ENCODE results near the gene AKAP17A.
A peak's percentile ranks its signal among the peaks of the same experiment; 100 is the strongest.

The AKAP17A gene

DNA sequence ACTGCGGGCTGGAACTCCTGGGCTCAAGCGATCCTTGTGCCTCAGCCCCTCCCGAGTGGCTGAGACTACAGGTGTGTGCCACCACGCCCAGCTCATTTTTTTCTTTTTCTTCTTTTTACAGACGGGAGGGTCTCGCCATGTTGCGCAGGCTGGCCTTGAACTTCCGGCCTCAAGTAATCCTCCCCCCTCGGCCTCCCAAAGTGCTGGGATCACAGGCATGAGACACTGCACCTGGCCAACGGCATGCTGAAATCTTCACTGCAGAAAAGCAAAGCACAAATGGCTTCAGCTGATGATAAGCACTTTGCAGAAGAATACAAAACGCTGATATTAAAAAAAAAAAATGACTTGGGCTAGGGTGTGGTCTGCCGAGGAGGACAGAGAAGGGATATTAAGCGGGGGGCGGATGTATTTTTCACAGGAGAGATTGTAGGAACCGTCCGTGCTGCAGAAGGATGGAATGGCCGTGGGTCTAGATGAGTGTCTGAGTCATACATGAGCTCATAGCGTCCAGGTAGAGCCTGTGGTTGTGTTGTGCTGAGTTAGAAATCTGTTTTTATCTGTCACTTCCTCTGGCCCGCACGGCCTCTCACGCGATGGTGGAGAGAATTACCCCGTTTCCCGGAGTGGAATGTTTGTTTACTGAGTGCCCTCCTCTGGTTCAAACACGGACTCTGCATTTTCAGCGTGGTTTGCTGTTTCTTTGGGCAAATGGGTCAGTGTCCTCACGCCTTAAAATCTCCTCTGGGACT lies 8.5 kb upstream of the AKAP17A start:
- peak; percentile 73 for DNase-seq

DNA sequence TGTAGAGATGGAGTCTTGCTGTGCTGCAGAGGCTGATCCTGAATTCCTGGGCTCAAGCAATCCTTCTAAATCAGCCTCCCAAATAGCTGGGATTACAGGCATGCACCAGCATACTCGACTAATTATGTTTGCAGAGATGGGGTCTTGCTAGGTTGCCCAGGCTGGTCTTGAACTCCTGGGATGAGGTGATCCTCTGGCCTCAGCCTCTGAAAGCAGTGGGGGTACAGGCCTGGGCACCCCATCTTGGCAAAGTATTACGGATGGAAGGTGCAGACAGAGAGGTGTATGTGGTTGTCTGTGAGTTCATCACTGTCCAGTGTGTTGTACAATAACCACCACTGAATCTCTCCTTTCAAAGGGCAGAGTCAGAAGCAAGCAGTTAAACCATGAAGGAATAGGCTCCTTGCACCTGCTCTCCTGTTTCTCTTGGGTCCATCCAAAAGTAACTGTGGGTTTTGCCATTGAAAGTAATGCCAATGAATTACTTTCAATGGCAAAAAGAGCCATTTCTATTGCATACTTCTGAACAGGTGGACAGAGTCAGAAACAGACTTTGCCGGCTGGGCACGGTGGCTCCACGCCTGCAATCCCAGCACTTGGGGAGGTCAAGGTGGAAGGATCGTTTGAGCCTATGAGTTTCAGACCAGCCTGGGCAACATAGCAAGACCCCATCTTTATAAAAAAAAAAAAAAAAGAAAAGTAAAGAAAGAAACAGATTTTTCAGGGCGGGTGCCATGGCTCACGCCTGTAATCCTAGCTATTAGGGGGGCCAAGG lies 7.0 kb upstream of the AKAP17A start:
- peak; percentile 45 for DNase-seq

DNA sequence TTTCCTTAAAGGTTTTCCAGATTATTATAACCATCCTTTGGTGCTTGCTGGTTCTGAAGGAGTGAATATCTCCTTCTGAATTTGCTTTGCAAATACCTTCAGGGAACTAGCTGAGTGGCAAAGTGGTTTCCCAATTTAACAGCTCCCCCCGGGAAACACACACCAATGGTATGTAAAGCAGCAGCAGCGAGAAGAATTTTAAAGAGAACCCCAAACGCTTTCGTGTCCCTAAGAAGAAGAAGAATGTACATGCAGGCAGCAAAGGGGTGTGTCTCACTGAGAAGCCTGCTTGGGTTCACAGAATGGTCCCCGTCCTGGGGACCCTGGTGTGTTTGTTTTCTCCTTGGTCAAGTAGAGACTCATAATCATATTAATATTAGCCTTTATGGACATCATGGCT lies 4.2 kb upstream of the AKAP17A start:
- peak; percentile 44 for DNase-seq

DNA sequence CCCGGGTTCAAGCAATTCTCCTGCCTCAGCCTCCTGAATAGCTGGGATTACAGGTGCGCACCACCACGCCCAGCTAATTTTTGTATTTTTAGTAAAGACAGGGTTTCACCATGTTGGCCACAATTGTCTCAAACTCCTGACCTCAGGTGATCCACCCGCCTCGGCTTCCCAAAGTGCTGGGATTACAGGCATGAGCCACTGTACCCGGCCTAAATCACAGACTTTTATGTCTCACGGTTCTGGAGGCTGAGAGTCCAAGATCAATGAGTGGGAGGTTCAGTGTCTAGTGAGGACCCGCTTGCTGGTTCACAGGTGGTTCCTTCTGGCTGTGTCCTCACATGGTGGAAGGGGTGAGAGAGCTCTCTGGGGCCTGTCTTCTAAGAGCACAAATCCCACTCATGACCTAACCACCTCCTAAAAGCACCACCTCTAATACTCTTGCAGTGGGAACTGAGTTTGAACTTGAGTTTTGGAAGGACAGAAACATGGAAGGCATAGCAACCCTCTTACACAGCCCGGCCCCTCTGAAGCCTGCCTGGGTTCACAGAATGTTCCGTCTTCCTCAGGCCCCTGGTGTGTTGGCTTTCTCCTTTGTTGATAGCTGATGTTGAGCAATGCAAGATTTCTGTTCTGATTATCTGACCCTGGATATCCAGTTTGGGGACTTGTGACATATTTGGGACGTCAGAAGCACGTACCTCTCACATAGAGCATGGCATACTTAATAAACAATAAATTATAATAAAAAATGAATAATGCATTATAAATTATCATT lies 1.9 kb upstream of the AKAP17A start:
- peak; percentile 50 for DNase-seq

DNA sequence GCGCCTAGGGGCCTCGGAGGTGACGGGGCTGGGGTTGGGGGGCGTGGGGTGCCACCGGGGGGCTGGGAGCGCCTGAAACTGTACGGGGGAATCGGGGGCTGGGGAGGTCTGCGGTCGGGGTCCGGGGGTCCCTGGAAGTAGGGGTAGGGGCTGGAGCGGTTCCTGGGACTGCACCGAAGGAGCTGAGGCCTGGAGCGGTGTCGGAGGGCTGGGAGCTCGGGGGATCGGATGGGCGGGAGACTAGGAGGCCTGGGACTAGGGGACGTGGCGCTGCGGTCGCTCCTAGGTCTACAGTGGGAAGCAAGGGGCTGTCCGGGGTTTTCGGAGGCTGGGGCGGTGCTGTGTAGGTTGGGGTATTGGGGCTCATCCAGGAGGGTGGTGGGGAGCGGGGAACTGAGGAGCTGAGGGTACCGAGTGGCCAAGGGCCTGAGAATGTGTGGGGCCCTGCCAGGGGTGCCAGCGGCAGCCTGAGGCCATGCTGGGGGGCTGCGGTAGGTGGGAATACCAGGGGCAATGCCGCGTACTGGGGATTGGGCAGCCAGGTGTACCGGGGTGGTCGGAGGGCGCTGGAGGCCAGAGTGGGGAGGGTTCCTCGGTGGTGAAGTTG lies 562 bp downstream of the AKAP17A start:
- peak; percentile 65 for DNase-seq

DNA sequence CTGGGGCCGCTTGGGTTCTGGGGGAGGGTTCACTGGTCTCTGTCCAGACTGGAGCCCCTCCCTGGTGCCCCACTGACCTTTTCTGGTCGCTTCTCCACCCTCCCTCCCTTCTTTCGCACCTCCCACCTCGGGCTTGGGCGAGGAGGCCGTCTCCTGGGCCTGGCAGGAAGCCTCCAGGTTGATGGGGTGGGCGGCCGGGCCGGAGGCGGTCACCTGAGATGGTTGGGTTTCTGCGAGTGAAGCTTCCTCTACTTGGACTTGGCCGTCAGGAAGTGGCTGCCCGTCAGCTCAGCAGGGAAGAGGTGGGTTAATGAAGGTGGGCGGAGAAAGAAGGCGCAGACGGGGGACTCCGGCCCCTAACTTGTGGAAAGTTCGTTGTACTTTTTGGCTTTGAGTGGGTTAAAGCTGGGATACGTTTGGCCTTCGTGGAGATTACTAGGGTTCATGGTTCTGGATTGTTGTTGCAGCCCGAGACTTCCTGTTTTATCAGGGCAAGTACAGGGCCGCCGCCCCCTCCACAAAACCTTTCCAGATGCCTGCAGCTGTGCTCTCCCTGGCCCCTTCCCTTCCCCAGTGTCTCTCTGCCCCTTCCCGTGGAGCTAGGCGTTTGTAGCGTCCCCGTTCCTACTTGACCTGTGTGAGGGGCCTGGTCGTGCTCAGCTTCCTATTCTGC lies 1.2 kb downstream of the AKAP17A start:
- peak; percentile 53 for DNase-seq

DNA sequence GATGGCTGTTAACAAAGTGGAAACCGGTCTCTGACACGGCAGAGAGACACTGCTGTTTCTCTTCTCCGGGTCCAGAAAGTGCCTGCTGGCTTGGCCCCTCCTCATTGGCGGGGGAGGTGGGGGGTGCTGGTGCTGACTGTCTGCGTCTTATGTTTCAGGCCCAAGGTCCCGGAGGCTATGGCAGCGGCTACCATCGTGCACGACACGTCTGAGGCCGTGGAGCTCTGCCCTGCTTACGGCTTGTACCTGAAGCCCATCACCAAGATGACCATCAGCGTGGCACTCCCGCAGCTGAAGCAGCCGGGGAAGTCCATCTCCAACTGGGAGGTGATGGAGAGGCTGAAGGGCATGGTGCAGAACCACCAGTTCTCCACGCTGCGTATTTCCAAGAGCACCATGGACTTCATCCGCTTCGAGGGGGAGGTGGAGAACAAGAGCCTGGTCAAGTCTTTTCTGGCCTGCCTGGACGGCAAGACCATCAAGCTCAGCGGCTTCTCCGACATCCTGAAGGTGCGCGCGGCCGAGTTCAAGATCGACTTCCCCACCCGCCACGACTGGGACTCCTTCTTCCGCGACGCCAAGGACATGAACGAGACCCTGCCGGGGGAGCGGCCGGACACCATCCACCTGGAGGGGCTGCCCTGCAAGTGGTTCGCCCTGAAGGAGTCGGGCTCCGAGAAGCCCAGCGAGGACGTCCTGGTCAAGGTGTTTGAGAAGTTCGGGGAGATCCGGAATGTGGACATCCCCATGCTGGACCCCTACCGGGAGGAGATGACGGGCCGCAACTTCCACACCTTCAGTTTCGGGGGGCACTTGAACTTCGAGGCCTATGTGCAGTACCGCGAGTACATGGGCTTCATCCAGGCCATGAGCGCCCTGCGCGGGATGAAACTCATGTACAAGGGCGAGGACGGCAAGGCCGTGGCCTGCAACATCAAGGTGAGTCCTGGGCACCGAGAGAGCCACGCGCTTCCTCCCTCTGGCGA lies 2.2 kb downstream of the AKAP17A start:
- peak; percentile 49 for DNase-seq

DNA sequence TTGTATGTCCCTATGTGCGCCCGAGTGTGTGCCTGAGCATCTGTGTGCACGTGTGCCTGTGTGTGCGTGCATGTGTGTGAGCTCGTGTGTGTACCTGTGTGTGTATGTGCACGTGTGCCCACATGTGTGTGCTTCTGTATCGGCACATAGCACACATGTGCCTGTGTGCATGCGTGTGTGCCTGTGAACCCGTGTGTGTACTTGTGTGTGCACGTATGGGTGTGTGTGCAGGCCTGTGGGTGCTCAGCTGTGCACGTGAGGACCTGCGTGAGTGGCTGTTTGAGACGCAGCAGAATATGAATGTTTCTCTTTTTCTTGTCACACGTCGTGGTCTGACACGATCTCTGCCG lies 4.3 kb downstream of the AKAP17A start:
- DNase-seq: peak; percentile 44

DNA sequence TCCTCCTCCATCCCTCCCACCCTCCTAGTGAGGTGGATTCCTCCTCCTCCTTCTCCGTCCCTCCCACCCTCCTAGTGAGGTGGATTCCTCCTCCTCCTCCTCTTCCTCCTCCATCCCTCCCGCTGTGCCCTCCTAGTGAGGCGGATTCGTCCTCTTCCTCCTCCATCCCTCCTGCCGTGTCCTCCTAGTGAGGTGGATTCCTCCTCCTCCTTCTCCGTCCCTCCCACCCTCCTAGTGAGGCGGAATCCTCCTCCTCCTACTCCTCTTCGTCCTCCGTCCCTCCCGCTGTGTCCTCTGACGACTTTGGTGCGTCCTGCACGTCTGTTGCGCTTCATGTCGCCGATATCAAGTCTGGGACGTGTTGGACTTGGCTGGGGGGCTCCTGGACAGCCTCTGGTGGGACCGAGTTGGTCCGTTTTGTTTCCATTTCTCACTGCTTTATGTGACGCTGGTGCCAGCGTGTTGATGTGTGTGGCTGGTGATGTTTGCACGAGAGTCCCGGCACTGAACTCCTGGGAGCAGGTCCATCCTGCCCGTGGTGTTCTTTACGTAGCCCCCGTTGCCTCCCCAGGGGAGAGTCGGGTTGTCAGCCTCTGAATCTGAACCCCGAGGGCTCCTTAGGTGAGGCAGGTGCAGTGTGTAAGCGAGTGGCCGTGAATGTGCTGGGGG lies 5.4 kb downstream of the AKAP17A start:
- peak; percentile 39 for DNase-seq

DNA sequence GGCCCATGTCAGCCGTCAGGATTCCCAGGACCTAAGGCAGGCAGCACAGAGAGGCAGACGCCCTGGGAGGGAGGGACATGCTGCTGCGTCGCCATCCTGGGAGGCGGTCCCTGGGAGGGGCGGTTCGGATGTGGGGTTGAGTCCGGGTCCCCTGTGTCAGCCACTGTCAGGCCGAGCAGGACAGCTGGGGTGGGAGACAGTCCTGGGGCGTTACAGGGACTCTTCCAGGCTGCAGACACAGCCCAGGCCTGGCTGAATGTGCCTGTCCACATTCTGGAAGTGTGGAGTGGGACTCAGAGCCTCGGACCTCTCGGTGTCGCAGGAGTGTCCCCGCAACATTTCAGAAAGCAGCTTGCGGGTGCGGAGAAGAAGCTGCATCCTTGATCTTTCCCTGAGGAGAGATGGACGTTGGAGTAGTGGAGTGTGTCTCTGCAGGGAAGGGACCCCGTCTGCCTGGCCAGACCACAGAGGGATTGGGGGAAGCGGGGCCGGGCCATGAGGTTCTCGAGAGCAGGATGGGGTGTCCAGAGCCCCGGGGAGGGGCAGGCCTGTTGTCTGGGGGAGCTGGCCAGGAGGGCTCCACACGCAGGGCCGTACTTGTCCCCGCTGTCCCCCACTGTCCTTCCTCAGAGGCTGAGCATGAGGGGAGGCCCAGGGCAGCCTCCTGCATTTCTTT lies 6.1 kb downstream of the AKAP17A start:
- DNase-seq: peak; percentile 50

DNA sequence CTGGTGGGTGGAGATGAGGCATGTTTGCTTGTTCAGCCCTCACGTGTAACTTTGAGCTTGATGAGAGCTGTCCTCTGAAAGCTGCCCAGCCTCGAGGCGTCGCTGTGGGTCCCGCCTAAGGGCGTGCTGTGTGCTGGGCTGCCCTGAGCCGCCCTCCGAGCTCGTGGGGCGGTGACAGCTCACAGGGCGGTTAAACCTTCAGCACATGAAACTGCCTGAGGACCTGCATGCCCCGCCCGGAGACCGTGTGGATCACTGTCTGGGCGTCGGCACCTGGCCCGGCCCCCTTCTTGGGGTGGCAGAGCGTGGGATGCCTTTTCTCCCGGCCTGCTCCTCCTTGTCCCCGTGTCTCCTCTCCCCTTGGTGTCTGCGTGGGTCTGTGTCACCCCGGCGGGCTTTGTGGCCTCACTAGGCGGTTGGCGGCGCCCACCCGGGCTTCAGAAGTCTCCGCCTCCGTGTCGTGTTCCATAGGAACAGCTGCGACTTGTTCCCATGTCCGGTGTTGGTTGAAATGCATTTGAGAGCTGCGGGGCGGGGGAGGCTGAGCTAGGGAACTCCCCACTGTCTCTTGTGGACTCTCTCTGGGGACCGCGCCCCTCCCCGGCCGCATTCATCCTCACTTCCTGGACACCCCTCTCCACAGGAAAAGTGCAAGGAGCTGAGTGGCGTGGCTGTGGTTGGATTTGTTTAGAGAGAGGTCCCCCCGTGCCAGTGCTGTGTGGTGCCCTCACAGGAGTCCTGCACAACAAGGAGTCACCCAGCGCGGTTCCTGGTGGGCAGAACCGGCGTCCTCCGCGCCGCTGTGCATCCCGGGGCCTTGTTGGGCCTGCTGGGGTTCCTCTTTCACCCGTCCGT lies 6.8 kb downstream of the AKAP17A start:
- DNase-seq: peak; percentile 49

DNA sequence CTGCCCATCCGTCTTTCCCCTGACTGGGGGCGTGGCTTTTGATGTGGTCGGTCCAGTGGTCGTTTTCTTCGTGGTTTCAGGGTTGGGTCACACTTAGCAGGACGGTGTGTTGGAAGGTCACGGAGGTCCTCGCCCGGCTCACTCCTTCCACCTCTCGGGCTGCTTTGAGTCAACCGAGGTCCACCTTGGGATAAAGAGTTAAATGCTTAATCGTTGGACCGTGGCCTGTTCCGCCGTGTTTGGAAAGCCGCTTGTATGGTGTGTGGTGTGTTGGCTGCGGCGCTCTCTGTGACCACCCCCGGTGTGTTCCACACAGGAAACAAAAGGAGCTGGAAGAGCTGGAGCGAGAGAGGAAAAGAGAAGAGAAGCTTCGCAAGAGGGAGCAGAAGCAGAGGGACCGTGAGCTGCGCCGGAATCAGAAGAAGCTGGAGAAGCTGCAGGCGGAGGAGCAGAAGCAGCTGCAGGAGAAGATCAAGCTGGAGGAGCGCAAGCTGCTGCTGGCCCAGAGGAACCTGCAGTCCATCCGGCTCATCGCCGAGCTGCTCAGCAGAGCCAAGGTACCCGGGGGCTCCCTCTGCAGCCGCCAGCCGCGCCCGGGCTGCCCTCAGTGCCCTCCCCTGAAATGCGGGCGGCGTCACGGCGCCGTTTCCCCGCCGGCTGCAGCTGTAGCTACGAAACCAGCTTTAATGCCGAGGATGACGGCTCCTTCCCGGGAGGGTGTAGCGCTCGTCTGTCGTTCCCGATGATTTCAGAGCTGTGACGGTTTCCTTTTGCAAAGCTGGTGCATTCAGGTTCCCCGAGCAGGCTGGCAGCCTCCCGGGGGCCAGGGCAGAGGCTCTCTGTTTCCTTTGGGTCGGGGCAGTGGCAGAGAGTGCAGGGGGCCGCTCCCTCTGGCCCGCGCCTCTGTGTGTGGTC lies 7.7 kb downstream of the AKAP17A start:
- peak; percentile 45 for DNase-seq

DNA sequence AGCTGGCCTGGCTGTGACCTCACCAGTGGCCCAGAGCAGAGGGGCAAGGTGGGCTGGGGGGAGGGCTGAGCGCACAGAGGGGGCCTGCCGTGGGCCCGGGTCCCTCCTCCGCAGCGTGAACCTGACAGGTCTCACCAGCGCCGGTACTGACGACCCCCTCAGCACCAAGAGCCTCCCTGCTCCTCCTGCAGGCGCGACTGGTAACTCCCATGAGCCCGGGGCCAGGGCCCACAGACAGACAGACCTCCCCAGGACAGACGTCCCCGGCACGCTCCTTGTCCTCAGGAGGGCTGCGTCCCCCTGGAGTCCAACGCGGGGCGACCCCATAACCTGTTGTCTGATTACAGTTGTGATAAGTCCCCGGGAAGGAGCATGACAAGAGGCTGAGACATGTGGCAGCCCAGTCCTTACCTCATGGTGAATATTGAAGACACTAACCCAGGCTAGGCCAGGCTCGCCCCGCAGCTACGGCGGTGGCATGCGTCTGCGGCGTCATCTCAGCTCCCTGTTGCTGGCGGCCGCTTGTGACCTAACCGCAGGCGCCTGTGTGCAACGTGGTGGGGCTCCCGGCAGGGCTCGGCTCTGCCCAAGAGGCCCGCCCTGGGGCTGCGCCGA lies 8.5 kb downstream of the AKAP17A start:
- DNase-seq: peak; percentile 49

DNA sequence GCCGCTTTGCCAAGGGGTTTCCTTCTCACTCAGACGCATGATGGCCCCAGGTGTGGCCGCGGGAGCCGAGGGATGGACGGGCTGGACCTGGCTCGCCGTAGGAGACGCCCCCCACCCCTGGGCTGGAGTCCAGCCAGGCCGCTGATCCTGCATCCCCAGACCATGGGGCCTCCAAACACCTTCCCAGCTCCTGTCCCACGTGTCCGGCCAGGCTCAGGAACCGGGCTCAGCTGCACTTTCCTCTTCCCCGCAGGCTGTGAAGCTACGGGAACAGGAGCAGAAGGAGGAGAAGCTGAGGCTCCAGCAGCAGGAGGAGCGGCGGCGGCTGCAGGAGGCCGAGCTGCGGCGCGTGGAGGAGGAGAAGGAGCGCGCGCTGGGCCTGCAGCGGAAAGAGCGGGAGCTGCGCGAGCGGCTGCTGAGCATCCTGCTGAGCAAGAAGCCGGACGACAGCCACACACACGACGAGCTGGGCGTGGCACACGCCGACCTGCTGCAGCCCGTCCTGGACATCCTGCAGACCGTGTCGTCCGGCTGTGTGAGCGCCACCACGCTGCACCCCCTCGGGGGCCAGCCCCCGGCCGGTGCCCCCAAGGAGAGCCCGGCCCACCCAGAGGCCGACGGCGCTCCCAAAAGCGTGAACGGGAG lies 9.1 kb downstream of the AKAP17A start:
- DNase-seq: peak; percentile 50

DNA sequence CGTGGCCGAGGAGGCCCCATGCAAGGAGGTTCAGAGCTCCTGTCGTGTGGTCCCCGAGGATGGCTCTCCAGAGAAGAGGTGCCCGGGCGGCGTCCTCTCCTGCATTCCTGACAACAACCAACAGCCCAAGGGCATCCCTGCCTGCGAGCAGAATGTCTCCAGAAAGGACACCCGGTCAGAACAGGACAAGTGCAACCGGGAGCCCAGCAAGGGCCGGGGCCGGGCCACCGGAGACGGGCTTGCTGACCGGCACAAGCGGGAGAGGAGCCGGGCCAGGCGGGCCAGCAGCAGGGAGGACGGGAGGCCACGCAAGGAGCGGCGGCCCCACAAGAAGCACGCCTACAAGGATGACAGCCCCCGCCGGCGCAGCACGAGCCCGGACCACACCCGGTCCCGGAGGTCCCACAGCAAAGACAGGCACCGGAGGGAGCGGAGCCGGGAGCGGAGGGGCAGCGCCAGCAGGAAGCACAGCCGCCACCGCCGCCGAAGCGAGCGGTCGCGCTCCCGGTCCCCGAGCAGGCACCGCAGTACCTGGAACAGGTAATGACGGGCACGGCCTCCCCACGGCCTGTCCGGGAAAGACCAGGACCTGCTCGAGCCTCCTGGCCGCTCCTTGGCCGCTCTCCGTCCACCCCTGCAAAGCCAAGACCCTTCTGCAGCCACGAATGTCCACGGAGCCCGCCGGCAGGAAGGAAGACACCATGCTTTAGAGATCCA lies 9.8 kb downstream of the AKAP17A start:
- DNase-seq: peak; percentile 46

DNA sequence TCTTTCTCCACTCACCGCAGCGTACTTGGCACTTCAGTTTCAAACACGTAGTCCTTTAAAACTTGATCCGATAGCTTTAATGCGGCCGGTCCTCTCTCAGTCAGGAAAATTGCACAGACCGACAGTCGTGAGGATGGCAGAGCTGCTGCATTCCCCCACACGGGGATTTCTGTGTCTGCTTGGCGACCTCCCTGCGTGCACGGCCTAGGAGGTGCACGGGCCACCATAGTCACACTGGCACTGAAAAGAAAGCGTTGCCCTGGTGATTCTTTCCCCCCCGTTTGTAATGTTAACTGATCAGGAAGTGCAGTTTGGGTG lies 10.3 kb downstream of the AKAP17A start:
- peak; percentile 28 for DNase-seq

DNA sequence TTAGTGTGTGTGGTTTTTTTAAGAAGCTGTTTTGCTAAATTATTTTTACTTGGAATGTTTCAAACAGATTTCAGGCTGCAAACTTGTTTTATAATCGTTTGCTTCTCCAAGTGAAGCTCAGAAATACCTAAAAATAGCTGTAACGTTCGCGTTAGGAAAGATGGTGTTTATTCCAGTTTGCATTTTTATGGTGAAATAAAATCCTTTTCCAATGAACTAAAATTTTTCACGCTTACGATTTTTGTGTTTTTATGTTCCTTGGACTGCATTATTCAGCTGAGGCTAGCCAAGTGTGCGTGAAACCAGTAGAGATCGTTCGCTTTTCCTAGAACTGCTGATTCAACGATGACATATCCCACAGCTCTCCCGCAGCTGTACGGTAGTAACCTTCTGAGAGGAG lies 10.9 kb downstream of the AKAP17A start:
- DNase-seq: peak; percentile 25
